Measurements from ENCODE around the gene ZBTB20. TPM values are rescaled to one million over a fixed set of nuclear protein-coding genes. Genes with fewer than 3 reads are reported as not detected.

ZBTB20 gene
- total RNA-seq, 1 donor from 2014 or later = 15.5 TPM

DNA sequence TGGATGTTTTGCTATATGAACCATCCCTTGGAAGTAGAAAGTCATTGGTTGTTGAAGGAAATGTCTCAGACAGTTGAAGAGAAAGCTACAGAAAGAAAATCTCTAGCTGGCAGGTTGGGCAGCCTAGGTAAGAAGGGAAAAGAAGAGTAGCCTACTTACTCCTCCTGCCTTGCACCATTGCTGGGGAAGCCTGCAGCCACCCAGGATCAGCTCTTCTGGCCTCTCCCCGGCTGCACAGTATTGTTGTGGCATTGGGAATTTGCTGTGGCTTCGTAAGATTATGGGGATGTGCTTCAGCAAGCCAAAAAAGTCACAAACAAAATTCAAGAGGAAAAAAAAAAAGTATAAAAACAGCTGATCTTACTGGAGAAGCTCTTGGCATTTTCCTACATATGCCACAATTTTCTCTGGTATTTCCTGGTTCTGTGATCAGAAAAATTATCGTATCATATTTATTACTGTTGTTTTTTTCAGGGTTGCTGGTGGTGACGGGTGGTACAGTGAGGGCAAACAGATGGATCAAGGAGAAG is 699.1 kb downstream of the ZBTB20 start:
- no peak overlapping the region for H3K27ac Mint-ChIP-seq (ENCODE audit: unreplicated experiment)
- no peak overlapping the region for H3K4me3 Mint-ChIP-seq (ENCODE audit: unreplicated experiment)
- H3K27me3 Mint-ChIP-seq (ENCODE audit: low read depth) = no peaks in the 10 kb centered on the region
- H3K9me3 Mint-ChIP-seq (ENCODE audit: low read depth) = no peaks in the 10 kb centered on the region
- H3K36me3 Mint-ChIP-seq (ENCODE audit: low read depth) = no peaks in the 10 kb centered on the region
- H3K4me1 Mint-ChIP-seq (ENCODE audit: low read depth) = peaks cover 31% of the 10 kb centered on the region
- TF ChIP-seq CTCF (IDR thresholded peaks at IDR 0.05) = no peak
- DNase-seq (ENCODE audit: low spot score) = no peak

DNA sequence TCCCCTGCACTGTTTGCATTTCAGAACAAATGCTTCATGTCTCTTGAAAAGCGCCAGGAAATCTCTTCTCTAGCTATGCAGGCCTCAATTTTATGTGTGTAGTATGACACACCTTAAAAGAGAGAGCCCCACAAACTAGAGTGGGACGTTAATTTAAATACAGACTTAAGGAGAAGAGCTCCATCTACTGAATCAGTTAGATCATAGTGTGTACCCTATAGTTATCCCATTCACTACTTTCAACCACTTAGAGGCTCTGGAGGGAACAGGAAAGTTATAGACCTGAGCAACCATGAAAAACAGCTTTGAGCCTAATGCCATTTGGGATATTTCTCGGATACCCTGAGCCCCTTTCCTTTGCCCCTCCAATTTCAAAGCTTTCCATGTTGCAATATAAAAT is 699.5 kb downstream of the ZBTB20 start:
- Mint-ChIP-seq H3K27me3 (ENCODE audit: low read depth) (no peaks in the 10 kb centered on the region), H3K4me3 (ENCODE audit: unreplicated experiment) (no peak overlapping the region), H3K36me3 (ENCODE audit: low read depth) (no peaks in the 10 kb centered on the region), H3K9me3 (ENCODE audit: low read depth) (no peaks in the 10 kb centered on the region), H3K4me1 (ENCODE audit: low read depth) (peaks cover 36% of the 10 kb centered on the region), H3K27ac (ENCODE audit: unreplicated experiment) (no peak overlapping the region)
- TF ChIP-seq CTCF (IDR thresholded peaks at IDR 0.05) = no peak
- no peak for DNase-seq (ENCODE audit: low spot score)

DNA sequence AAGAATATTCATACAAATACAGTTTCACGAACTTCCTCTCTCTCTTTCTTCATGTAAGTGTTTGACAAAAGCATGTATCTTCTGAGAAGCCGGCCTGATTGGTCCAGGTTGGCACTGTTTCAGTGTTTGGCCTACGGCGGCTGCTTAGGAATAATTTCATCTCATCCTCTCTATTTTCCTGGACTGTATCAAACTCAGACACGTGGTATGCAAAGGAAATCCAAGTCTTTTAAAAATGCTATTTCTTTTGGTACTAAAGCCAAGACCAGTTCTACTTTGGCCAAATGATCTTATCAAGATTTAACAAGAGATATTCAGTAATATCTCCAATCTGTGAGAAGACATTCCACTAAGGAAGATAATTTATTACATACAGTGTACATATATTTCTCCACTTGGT is 700.5 kb downstream of the ZBTB20 start:
- no peak for TF ChIP-seq CTCF (IDR thresholded peaks at IDR 0.05)
- no peaks in the 10 kb centered on the region for H3K9me3 Mint-ChIP-seq (ENCODE audit: low read depth)
- H3K27ac Mint-ChIP-seq (ENCODE audit: unreplicated experiment) = no peak overlapping the region
- DNase-seq (ENCODE audit: low spot score) = no peak
- H3K4me3 Mint-ChIP-seq (ENCODE audit: unreplicated experiment) = no peak overlapping the region
- no peaks in the 10 kb centered on the region for H3K27me3 Mint-ChIP-seq (ENCODE audit: low read depth)
- H3K36me3 Mint-ChIP-seq (ENCODE audit: low read depth) = no peaks in the 10 kb centered on the region
- H3K4me1 Mint-ChIP-seq (ENCODE audit: low read depth) = peaks cover 37% of the 10 kb centered on the region

- Mint-ChIP-seq H3K36me3 (ENCODE audit: low read depth) (no peaks in the 10 kb centered on the region), H3K4me1 (ENCODE audit: low read depth) (peaks cover 34% of the 10 kb centered on the region), H3K27ac (ENCODE audit: unreplicated experiment) (no peak overlapping the region), H3K9me3 (ENCODE audit: low read depth) (no peaks in the 10 kb centered on the region), H3K4me3 (ENCODE audit: unreplicated experiment) (no peak overlapping the region), H3K27me3 (ENCODE audit: low read depth) (no peaks in the 10 kb centered on the region)
- TF ChIP-seq CTCF (IDR thresholded peaks at IDR 0.05) = no peak
- DNase-seq (ENCODE audit: low spot score) = no peak
Observed at GRCh38 chr3:114445233-114445632, 701.9 kb downstream of the ZBTB20 start.

GRCh38 chr3:114444216-114444615 is 702.9 kb downstream of the ZBTB20 start:
- no peak overlapping the region for H3K27ac Mint-ChIP-seq (ENCODE audit: unreplicated experiment)
- no peaks in the 10 kb centered on the region for H3K36me3 Mint-ChIP-seq (ENCODE audit: low read depth)
- H3K4me3 Mint-ChIP-seq (ENCODE audit: unreplicated experiment) = no peak overlapping the region
- no peaks in the 10 kb centered on the region for H3K9me3 Mint-ChIP-seq (ENCODE audit: low read depth)
- H3K27me3 Mint-ChIP-seq (ENCODE audit: low read depth) = no peaks in the 10 kb centered on the region
- peaks cover 38% of the 10 kb centered on the region for H3K4me1 Mint-ChIP-seq (ENCODE audit: low read depth)
- DNase-seq (ENCODE audit: low spot score) = no peak
- TF ChIP-seq CTCF (IDR thresholded peaks at IDR 0.05) = no peak
